Central memory CD8-positive, alpha-beta T cell (primary cell): Measurements from ENCODE around the gene STAP1.

ENCODE experiments used
- ATAC-seq: fragments of 150-1000 bp; cut with Tn5 transposase; replicated peaks from 2 replicates; pipeline ENCODE4 v1.10.0; 2022; ENCODE audit warnings: mild to moderate bottlenecking, moderate FRiP score, moderate number of reproducible peaks; ENCODE audit not compliant: poor library complexity, severe bottlenecking; ENCODE audit errors: extremely low read depth
- DNase-seq, 2 donors: peaks; one replicate each; pipeline ENCODE4 v3.0.0; 2021; ENCODE audit warnings: low spot score in 2 of 2
- H3K27ac Mint-ChIP-seq: one replicate; pipeline ENCODE4 v1.8.0; 2022; ENCODE audit warnings: low read depth, mild to moderate bottlenecking, moderate library complexity, mixed read lengths
- H3K27me3 Mint-ChIP-seq: one replicate; pipeline ENCODE4 v1.8.0; 2022; ENCODE audit warnings: mixed read lengths
- H3K36me3 Mint-ChIP-seq: one replicate; pipeline ENCODE4 v1.8.0; 2022; ENCODE audit warnings: mild to moderate bottlenecking, moderate library complexity, mixed read lengths; ENCODE audit not compliant: insufficient read depth
- H3K4me1 Mint-ChIP-seq: one replicate; pipeline ENCODE4 v1.8.0; 2022; ENCODE audit warnings: mixed read lengths
- H3K4me3 Mint-ChIP-seq: one replicate; pipeline ENCODE4 v1.8.0; 2022; ENCODE audit warnings: mild to moderate bottlenecking, moderate library complexity, mixed read lengths
- H3K9me3 Mint-ChIP-seq: one replicate; pipeline ENCODE4 v1.8.0; 2022; ENCODE audit warnings: mixed read lengths

The STAP1 gene

GRCh38 chr4:67568820-67569219 lies 10.3 kb downstream of the STAP1 start:
- no peaks in the 10 kb centered on the region for H3K27me3 Mint-ChIP-seq
- H3K27ac Mint-ChIP-seq: no peak overlapping the region
- DNase-seq (no peak), ATAC-seq (no peak)
- H3K4me3 Mint-ChIP-seq: no peak overlapping the region
- no peaks in the 10 kb centered on the region for H3K9me3 Mint-ChIP-seq
- H3K36me3 Mint-ChIP-seq: no peaks in the 10 kb centered on the region
- no peaks in the 10 kb centered on the region for H3K4me1 Mint-ChIP-seq

GRCh38 chr4:67570537-67570936 lies 12.0 kb downstream of the STAP1 start:
- H3K4me1 Mint-ChIP-seq: peaks cover 4% of the 10 kb centered on the region
- H3K36me3 Mint-ChIP-seq: no peaks in the 10 kb centered on the region
- H3K27ac Mint-ChIP-seq: no peak overlapping the region
- H3K27me3 Mint-ChIP-seq: no peaks in the 10 kb centered on the region
- no peak for ATAC-seq
- DNase-seq: no peak
- H3K9me3 Mint-ChIP-seq: no peaks in the 10 kb centered on the region
- H3K4me3 Mint-ChIP-seq: no peak overlapping the region

DNA sequence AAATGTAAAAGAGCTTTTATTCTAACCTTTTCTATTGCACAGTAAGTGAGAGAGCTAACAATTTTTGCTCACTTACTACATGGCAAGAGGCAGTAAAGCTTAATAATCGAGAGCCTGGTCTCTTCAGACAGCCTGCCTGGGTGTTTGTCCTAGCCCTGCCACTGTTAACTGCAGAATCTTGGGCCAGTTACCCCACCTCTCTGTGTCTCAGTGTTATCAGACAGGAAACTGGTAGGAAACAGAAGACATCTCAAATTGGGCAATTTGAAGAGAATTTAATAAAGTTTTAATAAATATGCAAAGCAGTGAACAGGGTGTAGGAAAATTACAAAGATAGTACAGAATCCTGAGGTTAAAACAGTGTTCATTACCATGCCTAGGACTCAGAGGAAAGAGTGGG lies 13.4 kb downstream of the STAP1 start:
- no peak for ATAC-seq
- H3K4me3 Mint-ChIP-seq: no peak overlapping the region
- no peak overlapping the region for H3K27ac Mint-ChIP-seq
- H3K4me1 Mint-ChIP-seq: peaks cover 4% of the 10 kb centered on the region
- H3K9me3 Mint-ChIP-seq: no peaks in the 10 kb centered on the region
- no peaks in the 10 kb centered on the region for H3K36me3 Mint-ChIP-seq
- no peaks in the 10 kb centered on the region for H3K27me3 Mint-ChIP-seq
- no peak for DNase-seq

- Mint-ChIP-seq H3K4me1 (peaks cover 4% of the 10 kb centered on the region), H3K27me3 (no peaks in the 10 kb centered on the region), H3K27ac (no peak overlapping the region), H3K4me3 (no peak overlapping the region), H3K9me3 (no peaks in the 10 kb centered on the region), H3K36me3 (no peaks in the 10 kb centered on the region)
- ATAC-seq (no peak), DNase-seq (no peak)
These were observed 14.7 kb downstream of the STAP1 start for GRCh38 chr4:67573193-67573592.

- Mint-ChIP-seq H3K9me3 (no peaks in the 10 kb centered on the region), H3K27ac (no peak overlapping the region)
These were observed 16.9 kb downstream of the STAP1 start for GRCh38 chr4:67575232-67576058.

DNA sequence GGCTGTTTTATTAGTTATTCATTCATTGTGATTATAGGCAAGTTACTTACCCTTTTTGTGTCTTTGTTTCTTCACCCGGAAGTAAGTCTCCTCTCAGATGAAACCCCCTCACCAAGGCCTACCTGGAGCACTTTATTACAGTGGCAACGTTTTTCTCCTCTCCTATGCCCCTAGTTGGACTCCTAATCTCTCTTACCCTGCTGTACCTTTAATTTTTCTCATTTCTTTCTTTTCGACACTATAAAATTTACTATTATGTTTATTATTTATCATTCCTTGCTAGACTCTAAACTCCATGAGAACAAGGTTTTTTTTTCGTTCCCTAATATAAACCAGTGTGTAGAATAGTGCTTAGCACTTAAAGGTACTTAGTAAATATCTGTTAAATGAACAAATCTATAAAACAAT lies 17.5 kb downstream of the STAP1 start:
- no peaks in the 10 kb centered on the region for H3K27me3 Mint-ChIP-seq
- DNase-seq: no peak
- peaks cover 7% of the 10 kb centered on the region for H3K4me1 Mint-ChIP-seq
- no peak overlapping the region for H3K4me3 Mint-ChIP-seq
- no peak overlapping the region for H3K27ac Mint-ChIP-seq
- no peaks in the 10 kb centered on the region for H3K9me3 Mint-ChIP-seq
- H3K36me3 Mint-ChIP-seq: no peaks in the 10 kb centered on the region
- ATAC-seq: no peak

More at GRCh38 chr4:67575232-67576058, 16.9 kb downstream of the STAP1 start:
- H3K4me3 Mint-ChIP-seq: no peak overlapping the region
- DNase-seq (no peak), ATAC-seq (peak; percentile 32)
- no peaks in the 10 kb centered on the region for H3K27me3 Mint-ChIP-seq
- H3K36me3 Mint-ChIP-seq: no peaks in the 10 kb centered on the region
- peaks cover 4% of the 10 kb centered on the region for H3K4me1 Mint-ChIP-seq

- no peak for ATAC-seq
- Mint-ChIP-seq H3K36me3 (no peaks in the 10 kb centered on the region), H3K9me3 (no peaks in the 10 kb centered on the region), H3K27ac (no peak overlapping the region), H3K4me3 (no peak overlapping the region), H3K4me1 (peaks cover 11% of the 10 kb centered on the region), H3K27me3 (no peaks in the 10 kb centered on the region)
- no peak for DNase-seq
These were observed 18.0 kb downstream of the STAP1 start for GRCh38 chr4:67576538-67576937.

- peaks cover under 1% of the 10 kb centered on the region for H3K27me3 Mint-ChIP-seq
- H3K27ac Mint-ChIP-seq: no peak overlapping the region
- no peaks in the 10 kb centered on the region for H3K36me3 Mint-ChIP-seq
- DNase-seq (no peak), ATAC-seq (no peak)
- H3K4me1 Mint-ChIP-seq: peaks cover 13% of the 10 kb centered on the region
- H3K4me3 Mint-ChIP-seq: no peak overlapping the region
- H3K9me3 Mint-ChIP-seq: no peaks in the 10 kb centered on the region
These were observed 22.1 kb downstream of the STAP1 start for GRCh38 chr4:67580577-67580976.

- DNase-seq: no peak
These were observed 22.8 kb downstream of the STAP1 start for GRCh38 chr4:67581208-67581857.

GRCh38 chr4:67581913-67582312 lies 23.4 kb downstream of the STAP1 start:
- Mint-ChIP-seq H3K4me3 (no peak overlapping the region), H3K27me3 (peaks cover 9% of the 10 kb centered on the region), H3K36me3 (no peaks in the 10 kb centered on the region), H3K27ac (no peak overlapping the region), H3K4me1 (peaks cover 13% of the 10 kb centered on the region), H3K9me3 (no peaks in the 10 kb centered on the region)
- DNase-seq (no peak), ATAC-seq (no peak)

More at GRCh38 chr4:67581208-67581857, 22.8 kb downstream of the STAP1 start:
- Mint-ChIP-seq H3K4me3 (no peak overlapping the region), H3K27me3 (peaks cover 8% of the 10 kb centered on the region), H3K4me1 (peaks cover 13% of the 10 kb centered on the region), H3K36me3 (no peaks in the 10 kb centered on the region), H3K9me3 (no peaks in the 10 kb centered on the region), H3K27ac (no peak overlapping the region)
- peak; percentile 65 for ATAC-seq

- peaks cover 2% of the 10 kb centered on the region for H3K36me3 Mint-ChIP-seq
- no peak overlapping the region for H3K27ac Mint-ChIP-seq
These were observed 26.0 kb downstream of the STAP1 start for GRCh38 chr4:67584496-67584895.

GRCh38 chr4:67587156-67587555 lies 28.6 kb downstream of the STAP1 start:
- H3K4me3 Mint-ChIP-seq: no peak overlapping the region
- ATAC-seq (no peak), DNase-seq (no peak)
- peaks cover 9% of the 10 kb centered on the region for H3K27me3 Mint-ChIP-seq
- no peak overlapping the region for H3K27ac Mint-ChIP-seq
- no peaks in the 10 kb centered on the region for H3K9me3 Mint-ChIP-seq
- H3K36me3 Mint-ChIP-seq: peaks cover 2% of the 10 kb centered on the region
- H3K4me1 Mint-ChIP-seq: no peaks in the 10 kb centered on the region

More at GRCh38 chr4:67584496-67584895, 26.0 kb downstream of the STAP1 start:
- Mint-ChIP-seq H3K4me3 (no peak overlapping the region), H3K9me3 (no peaks in the 10 kb centered on the region), H3K4me1 (peaks cover 13% of the 10 kb centered on the region), H3K27me3 (peaks cover 9% of the 10 kb centered on the region)
- ATAC-seq: no peak
- no peak for DNase-seq

DNA sequence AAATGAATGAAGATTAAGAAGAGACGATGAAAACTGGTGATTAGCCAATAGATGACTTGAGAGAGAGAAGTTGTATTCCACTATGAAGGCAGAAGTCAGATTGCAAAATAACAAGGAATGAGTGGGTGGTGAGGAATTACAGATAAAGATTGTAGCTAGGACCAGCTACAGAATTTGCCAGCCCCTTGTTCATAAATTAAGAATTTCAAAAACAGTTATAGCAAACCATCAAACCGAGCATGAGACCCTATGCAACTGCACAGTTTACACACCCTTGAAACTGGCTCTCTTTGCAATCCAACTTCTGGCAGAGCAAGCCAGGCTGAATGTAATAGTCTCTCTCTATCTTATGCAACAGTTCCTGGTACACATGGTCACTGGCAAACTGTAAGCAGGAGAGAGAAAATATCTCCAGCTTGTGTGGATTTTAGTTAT lies 35.2 kb downstream of the STAP1 start:
- Mint-ChIP-seq H3K36me3 (peaks cover 2% of the 10 kb centered on the region), H3K9me3 (no peaks in the 10 kb centered on the region), H3K4me1 (no peaks in the 10 kb centered on the region), H3K4me3 (no peak overlapping the region), H3K27me3 (peaks cover 32% of the 10 kb centered on the region), H3K27ac (no peak overlapping the region)
- DNase-seq: no peak
- no peak for ATAC-seq
